Measurements from ENCODE around the gene GXYLT1.

The GXYLT1 gene

GRCh38 chr12:42031847-42032564 is 112.7 kb downstream of the GXYLT1 start:
- no peak overlapping the region for H3K9ac ChIP-seq (ENCODE audit: insufficient read length)
- H3K4me3 ChIP-seq: no peak overlapping the region
- H3K9me3 ChIP-seq (ENCODE audit: low read depth, low read length): no peaks in the 10 kb centered on the region
- H3K27ac ChIP-seq: no peak overlapping the region
- no peaks in the 10 kb centered on the region for H3K36me3 ChIP-seq (ENCODE audit: insufficient read depth, low read length)
- DNase-seq (ENCODE audit: low read depth, low spot score): no peak
- TF ChIP-seq EZH2 (IDR thresholded peaks at IDR 0.05) (no peak), POLR2AphosphoS5 (IDR thresholded peaks at IDR 0.05; ENCODE audit: borderline replicate concordance, low read depth, low read length) (no peak), FOXP2 (optimal IDR thresholded peaks at IDR 0.05; ENCODE audit: control extremely low read depth, extremely low read length, insufficient read depth) (no peak)
